ENCODE data around the gene ATG2B.

The ATG2B gene

DNA sequence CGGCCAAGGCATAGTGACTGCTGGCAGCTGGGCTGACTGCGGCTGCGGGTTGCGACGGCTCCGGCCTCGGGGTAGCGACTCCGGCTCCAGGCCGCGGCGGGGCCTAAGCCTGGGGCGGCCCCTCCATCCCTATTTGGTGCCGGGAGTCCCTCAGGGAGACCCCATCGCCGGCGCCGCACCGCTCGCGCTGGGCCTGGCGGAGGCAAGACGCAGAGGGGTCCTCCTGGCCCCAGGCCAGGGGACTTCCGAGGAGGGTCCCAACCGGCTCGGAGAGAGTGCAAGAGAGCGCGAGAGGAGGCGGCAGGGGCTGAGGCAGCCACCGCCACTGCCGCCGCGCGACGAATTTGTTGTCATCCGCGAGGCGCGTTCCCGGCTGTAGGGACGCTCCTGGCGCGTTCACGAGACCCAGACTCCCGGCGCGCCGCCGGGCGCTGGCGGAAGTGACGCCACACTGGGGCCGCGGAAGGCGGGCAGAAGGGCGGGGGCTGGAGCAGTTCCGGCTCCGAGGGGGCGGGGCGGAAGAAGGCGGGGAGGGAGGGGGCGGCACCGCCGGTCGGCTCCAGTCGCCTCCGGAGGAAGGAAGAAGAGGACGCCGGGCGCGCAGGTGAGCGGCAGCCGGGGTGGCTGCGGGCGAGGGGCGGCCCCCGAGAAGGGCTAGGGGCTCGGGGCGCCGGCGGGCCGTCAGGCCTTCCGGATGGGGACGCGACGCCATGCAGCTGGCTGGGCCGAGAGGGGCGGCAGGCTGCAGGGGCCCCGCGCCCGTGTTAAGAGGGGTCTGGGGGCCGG lies at the start of gene ATG2B, which contains the start of gene GSKIP:
Gene ATG2B (minus strand): TSS at position 377 of the 786 bp plus-strand sequence. CDS start 365 bp downstream, at position 12.
Gene GSKIP (plus strand): TSS at position 562 of the 786 bp plus-strand sequence. CDS start 18,722 bp downstream, outside the sequence.
- TF ChIP-seq ZNF274 (IDR thresholded peaks at IDR 0.05; ENCODE audit: low read depth, low read length) = no peak

GRCh38 chr14:96410119-96410518 lies 47.0 kb upstream of the ATG2B start:
- TF ChIP-seq ZNF274 (IDR thresholded peaks at IDR 0.05; ENCODE audit: low read depth, low read length) = no peak
- no peak overlapping the region for H3K4me3 ChIP-seq (ENCODE audit: low read length)

More for the DNA sequence above, at the start of gene ATG2B, which contains the start of gene GSKIP:
- peak within 1 kb of the TSS; percentile 98 for H3K4me3 ChIP-seq (ENCODE audit: low read length)

- H3K4me3 ChIP-seq (ENCODE audit: low read length) = no peak overlapping the region
- no peak for TF ChIP-seq ZNF274 (IDR thresholded peaks at IDR 0.05; ENCODE audit: low read depth, low read length)
These were observed 46.6 kb upstream of the ATG2B start for GRCh38 chr14:96409701-96410100.

DNA sequence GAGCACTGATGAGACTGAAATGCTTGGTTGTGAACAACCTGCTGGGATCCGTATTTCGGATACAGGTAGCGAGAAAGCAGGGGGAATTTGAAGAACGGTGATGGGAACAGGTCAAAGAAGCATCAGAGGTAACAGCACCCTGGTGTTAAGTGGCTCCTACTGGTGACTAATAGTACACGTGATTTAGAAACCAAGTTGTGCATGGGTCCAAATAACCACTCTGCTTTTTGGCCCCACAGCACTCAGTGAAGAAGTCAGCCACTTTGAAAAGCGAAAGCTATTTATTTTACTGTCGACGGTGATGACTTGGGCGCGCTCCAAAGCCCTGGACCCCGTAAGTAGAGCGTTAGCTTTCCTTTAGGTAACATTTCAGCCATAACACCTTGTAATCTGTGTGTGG lies 45.5 kb upstream of the ATG2B start:
- H3K4me3 ChIP-seq (ENCODE audit: low read length) = no peak overlapping the region
- no peak for TF ChIP-seq ZNF274 (IDR thresholded peaks at IDR 0.05; ENCODE audit: low read depth, low read length)

DNA sequence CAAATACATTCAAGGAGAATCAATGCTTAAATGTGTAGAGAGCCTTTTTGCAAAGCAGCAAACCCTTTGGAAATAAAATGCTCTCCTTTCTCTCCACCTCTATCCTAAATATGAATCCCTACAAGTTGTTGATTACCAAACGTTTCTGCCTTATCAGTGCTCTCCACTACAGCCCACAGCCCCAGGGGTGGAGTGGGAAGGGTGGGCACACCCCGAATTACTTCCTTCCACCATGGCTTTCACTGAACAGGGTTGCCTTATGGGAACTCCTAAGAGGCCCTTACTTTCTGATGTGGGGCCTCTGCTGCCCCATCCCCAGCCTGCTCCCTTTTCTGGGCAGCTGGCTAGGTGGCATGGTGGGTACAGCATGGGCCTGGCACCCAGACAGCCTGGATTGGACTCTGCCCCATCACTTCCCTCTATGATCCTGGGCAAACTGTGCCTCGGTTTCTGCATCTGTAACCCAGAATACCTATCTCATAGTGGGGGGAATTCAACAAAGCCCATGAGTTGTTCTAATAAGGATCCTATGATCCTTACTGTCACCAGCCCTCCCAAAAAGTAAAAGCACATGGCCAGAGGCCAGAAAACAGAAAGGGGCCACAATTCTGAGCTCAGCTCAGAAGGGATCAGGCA lies 44.9 kb upstream of the ATG2B start:
- H3K4me3 ChIP-seq (ENCODE audit: low read length) = no peak overlapping the region
- TF ChIP-seq ZNF274 (IDR thresholded peaks at IDR 0.05; ENCODE audit: low read depth, low read length) = no peak

DNA sequence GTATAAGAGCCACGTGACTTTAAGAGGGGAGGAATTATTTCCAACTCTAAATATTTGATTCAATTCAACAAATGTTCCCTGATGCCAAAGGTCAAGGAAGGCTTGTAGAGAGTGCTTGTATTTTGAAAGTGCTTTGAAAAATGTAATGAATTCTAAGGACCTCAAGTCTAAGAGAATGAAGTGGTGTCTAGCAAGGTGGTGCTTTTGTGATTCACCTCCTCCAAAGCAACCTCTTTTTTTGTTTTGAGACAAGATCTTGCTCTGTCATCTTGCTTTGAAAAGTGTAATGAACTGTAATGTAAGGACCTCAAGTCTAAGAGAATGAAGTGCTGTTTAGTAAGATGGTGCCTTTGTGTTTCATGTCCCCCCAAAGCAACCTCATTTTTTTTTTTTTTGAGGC lies 42.5 kb upstream of the ATG2B start:
- no peak overlapping the region for H3K4me3 ChIP-seq (ENCODE audit: low read length)
- no peak for TF ChIP-seq ZNF274 (IDR thresholded peaks at IDR 0.05; ENCODE audit: low read depth, low read length)

- H3K4me3 ChIP-seq (ENCODE audit: low read length) = no peak overlapping the region
- no peak for TF ChIP-seq ZNF274 (IDR thresholded peaks at IDR 0.05; ENCODE audit: low read depth, low read length)
These were observed 40.3 kb upstream of the ATG2B start for GRCh38 chr14:96403409-96403808.

GRCh38 chr14:96400495-96400894 lies 37.4 kb upstream of the ATG2B start:
- H3K4me3 ChIP-seq (ENCODE audit: low read length) = no peak overlapping the region
- no peak for TF ChIP-seq ZNF274 (IDR thresholded peaks at IDR 0.05; ENCODE audit: low read depth, low read length)

- no peak for TF ChIP-seq ZNF274 (IDR thresholded peaks at IDR 0.05; ENCODE audit: low read depth, low read length)
- H3K4me3 ChIP-seq (ENCODE audit: low read length) = no peak overlapping the region
These were observed 36.3 kb upstream of the ATG2B start for GRCh38 chr14:96399405-96399804.

GRCh38 chr14:96398921-96399320 lies 35.8 kb upstream of the ATG2B start:
- no peak for TF ChIP-seq ZNF274 (IDR thresholded peaks at IDR 0.05; ENCODE audit: low read depth, low read length)
- no peak overlapping the region for H3K4me3 ChIP-seq (ENCODE audit: low read length)

GRCh38 chr14:96398432-96398831 lies 35.3 kb upstream of the ATG2B start:
- H3K4me3 ChIP-seq (ENCODE audit: low read length) = no peak overlapping the region
- no peak for TF ChIP-seq ZNF274 (IDR thresholded peaks at IDR 0.05; ENCODE audit: low read depth, low read length)

DNA sequence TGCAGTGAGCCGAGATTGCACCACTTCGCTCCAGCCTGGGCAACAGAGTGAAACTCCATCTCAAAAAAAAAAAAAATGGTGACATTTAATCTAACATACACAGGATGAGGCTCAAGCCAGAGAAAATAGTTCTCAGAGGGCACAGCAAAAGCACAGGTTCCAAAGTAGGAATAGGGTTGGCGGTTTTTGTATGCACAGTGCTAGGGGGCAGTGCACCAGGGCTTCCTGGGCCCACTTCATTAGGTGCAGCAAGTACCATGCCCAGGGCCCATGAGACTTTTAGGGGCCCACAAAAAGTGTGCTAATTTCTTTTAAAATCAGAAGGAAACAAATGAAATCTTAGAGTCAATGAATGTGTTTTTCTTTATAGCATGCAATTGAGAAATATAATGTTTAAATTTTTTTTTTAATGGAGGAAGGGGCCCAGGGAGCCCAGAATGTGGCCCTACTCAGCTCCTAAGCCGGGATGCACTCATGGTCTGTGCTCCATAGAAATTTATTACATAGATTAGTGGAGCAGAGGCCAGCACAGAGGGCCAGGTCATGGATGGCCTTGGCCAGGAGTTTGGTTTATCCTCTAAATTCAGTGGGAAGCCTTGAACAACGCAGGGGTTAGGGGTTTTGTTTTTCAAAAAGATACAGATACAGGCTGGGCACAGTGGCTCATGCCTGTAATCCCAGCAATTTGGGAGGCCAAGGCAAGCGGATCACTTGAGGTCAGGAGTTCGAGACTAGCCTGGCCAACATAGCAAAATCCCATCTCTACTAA lies 31.1 kb upstream of the ATG2B start:
- no peak overlapping the region for H3K4me3 ChIP-seq (ENCODE audit: low read length)
- no peak for TF ChIP-seq ZNF274 (IDR thresholded peaks at IDR 0.05; ENCODE audit: low read depth, low read length)

- H3K4me3 ChIP-seq (ENCODE audit: low read length) = no peak overlapping the region
- no peak for TF ChIP-seq ZNF274 (IDR thresholded peaks at IDR 0.05; ENCODE audit: low read depth, low read length)
These were observed 30.0 kb upstream of the ATG2B start for GRCh38 chr14:96393071-96393691.

Data from GM08714 (cell line).